ENCODE results near the gene ASB18.
"Not testable (repeated sequence)": the region's sequence is repeated elsewhere in the genome, so short reads cannot be mapped to it uniquely, and the experiment has no call there.

ASB18 gene

DNA sequence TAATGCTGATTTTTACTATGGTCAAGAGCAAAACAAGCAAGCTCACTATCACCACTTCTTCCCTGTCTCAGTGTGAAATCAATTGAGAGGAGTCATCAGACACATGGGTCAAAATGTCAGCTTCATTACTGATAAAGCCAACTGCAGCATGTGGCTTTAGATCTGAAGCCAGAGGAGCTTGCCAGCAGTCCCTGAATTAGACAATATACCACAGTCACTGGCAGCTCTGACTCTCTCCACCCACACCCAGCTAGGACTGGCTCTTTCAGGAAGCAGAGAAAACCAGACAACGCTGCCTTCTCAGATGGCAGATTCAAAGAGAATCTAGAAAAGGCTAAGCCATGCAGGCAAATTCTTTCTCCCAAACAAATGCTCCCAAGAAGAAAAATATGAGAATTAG is 20.0 kb upstream of the ASB18 start:
- DNase-seq: no peak

DNA sequence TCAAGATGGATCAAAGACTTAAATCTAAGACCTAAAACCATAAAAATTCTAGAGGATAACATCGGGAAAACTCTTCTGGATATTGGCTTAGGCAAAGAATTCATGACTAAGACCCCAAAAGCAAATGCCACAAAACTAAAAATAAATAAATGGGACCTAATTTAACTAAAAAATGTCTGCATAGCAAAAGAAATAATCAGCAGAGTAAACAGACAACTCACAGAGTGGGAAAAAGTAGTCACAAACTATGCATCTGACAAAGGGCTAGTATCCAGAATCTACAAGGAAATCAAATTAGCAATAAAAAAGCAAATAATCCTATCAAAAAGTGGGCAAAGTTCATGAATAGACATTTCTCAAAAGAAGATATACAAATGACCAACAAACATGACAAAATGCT is 18.2 kb upstream of the ASB18 start:
- no peak for DNase-seq

GRCh38 chr2:236281423-236281822 is 17.2 kb upstream of the ASB18 start:
- no peak for DNase-seq

- DNase-seq: no peak
Observed at GRCh38 chr2:236273126-236273525, 8.9 kb upstream of the ASB18 start.

- DNase-seq: no peak
Observed at GRCh38 chr2:236271851-236272250, 7.6 kb upstream of the ASB18 start.

GRCh38 chr2:236269876-236270275 is 5.7 kb upstream of the ASB18 start:
- DNase-seq: not testable (repeated sequence)

DNA sequence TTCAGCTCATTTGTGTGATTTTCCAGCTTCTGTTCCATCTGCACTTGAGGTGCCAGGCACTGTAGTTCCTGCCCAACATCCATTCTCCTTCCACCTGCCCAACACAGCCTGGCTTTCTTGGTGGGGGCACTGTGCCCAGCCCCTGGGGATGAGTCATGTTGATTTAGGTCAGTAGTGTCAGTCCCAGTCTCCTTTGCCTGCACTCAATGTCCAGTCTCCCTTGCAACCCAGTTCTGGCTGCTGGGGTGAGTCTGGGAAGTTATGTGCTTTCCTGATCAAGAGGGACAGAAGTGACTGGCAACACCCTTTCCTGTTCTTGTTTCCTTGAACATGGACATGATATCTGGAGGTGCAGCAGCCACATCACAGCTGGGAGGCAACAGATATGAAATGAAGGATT is 1.5 kb upstream of the ASB18 start:
- no peak for DNase-seq

DNA sequence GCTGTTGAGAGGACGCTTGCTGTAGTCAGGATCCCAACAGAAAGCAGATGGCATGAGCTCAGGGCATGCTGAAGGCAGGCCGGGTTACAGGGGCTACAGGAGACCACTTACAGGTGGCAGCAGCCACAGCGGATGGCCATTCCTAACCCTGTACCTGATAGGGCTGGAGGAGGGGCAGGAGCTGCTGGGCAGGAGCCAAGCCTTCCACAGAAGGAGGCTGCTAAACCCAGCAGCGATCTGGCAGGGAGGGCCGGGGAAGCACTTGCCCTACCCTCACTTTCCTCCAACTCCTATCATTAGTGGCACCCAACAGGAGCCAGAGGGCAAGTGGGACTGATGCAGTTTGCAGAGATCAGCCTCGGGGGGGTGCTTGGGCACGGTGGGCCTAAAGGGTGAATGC is 2.0 kb downstream of the ASB18 start:
- DNase-seq: no peak

DNA sequence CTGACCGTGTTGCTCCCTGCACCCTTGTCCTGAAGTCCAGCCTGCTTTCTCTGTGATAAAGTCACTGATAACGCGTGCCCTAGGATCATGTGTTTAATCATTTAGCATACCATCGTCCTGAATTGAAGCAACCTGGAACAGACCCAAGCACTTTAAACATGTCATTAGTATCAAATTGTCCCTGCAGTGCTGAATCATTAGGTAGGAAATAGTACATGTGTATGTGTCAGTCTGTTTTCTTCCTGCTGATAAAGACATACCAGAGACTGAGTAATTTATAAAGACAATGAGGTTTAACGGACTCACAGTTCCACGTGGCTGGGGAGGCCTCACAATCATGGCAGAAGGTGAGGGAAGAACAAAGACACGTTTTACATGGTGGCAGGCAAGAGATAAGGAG is 2.8 kb downstream of the ASB18 start:
- DNase-seq: no peak

DNA sequence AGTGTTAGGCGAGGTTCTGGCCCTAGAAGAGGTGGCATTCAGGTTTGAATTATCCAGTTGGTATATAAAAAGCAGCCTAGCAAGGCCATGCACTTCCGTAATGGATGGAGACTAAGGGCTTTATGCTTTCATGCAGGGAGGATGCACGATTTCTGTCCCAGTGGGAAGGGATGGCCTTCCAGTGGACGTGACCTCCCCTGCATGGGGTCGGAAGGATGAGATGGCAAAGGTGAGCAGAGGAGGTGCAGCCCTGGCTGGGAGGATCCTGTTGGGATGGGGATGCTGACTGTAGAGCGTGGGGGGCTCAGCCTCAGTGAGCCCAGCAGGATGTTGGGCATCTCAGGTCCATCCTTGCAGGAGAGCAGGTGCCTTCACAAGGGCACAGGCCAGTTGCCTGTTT is 4.8 kb downstream of the ASB18 start:
- DNase-seq: no peak

DNA sequence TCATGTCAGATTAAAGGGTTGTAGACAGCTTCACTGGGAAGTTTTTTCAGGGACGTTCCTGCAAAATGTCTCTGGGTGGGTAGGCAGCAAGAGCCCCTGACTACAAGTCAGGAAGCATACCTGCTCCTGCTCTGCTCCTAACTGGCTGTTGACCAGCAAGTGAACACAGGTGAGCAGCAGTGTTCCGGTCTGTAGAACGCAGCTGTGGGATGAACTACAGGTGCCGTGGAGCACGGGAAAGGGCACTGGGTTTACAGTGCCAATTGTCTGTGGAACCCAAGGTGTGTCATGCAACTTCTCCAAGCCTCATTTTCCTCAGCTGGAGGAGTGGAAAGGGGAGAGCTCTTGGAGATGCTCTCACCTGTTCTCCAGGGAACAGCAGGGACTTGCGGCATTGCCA is 6.6 kb downstream of the ASB18 start:
- no peak for DNase-seq

DNA sequence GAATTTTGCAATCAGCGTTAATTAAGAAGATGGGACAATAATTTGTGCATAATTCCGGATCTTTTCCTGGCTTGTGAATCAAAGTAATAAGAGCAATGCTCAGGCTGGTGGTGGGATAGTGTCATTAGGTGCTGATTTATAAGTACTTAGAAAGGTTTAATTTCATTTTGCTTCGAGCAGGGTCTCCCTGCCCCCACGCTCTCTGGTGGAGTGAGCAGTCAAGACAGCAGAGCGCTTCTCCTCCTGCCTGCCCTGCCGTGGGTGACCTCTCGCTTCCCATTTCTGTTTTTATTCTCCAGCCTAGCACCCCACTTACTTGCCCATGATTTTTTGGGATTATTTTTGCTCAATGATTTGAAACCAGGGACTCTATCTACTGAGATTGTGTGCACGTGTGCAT is 7.1 kb downstream of the ASB18 start:
- DNase-seq: no peak

GRCh38 chr2:236256366-236256985 is 7.7 kb downstream of the ASB18 start:
- no peak for DNase-seq

- DNase-seq: no peak
Observed at GRCh38 chr2:236254674-236255073, 9.5 kb downstream of the ASB18 start.

DNA sequence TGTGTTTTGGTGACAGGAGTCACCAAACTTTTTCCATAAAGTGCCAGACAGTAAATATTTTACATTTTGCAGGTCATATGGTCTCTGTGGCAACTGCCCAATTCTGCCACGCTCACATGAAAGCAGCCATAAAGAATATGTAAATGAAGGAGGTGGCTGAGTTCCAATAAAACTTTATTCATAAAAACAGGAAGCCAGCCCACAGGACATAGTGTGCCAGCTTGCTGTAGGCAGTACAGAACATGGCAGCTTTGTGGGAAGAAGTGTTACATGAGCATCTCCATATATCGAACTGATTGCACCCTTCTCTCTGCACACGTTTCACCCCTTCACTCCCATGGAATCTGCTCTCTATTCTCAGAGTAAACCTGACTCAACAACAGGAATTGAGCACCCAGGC is 10.2 kb downstream of the ASB18 start:
- DNase-seq: no peak

- no peak for DNase-seq
Observed at GRCh38 chr2:236252602-236253001, 11.6 kb downstream of the ASB18 start.

DNA sequence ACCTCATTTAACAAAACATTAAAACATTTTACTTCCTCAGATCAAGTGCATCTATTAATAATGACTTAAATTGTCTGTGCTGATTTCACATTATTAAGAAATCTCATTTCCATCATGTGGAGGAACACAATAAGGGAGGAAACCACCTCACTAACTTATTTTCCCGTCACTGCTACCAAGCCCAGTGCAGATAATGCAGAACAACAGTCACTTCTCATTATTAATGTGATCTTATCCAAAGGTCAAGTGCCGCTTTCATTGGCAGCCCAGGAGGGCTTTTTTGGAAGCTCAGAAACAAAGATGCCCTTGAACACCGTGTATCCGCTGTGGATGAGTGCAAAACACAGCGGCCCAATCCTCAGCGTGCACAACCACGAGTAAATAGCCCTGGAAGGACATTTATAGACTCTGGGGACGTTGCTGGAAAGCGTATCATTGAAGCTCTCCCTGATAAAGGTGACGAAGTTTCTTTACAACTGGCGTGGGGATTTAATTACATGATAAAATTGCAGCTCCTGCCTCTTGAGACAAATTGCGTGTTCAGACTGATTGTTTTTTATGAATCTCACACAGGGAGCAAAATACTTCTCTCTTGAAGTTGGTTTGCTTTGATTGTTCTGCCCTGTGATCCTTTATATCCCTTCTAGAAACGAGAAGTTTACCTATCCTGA is 13.2 kb downstream of the ASB18 start:
- DNase-seq: no peak

DNA sequence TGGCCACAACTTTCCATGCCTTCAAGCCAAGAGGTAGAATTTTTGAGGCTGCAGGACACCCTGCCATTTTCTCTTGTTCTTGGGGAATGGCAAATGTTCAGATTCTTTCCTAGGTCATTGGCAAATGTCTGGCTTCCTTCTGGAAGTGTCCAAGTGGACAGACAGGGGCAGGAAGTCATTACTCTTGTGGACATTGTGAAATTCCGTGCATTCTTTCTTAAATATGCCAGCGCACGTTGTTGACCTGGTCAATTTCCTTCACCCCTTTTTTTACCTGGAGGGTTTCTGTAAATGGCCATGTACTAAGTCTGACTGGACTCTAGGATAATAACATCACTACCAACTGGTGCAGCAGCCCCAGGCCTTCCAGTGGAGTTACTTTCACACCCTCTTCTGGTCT is 13.9 kb downstream of the ASB18 start:
- no peak for DNase-seq

- no peak for DNase-seq
Observed at GRCh38 chr2:236249066-236249465, 15.1 kb downstream of the ASB18 start.

- no peak for DNase-seq
Observed at GRCh38 chr2:236246711-236247246, 17.4 kb downstream of the ASB18 start.

DNA sequence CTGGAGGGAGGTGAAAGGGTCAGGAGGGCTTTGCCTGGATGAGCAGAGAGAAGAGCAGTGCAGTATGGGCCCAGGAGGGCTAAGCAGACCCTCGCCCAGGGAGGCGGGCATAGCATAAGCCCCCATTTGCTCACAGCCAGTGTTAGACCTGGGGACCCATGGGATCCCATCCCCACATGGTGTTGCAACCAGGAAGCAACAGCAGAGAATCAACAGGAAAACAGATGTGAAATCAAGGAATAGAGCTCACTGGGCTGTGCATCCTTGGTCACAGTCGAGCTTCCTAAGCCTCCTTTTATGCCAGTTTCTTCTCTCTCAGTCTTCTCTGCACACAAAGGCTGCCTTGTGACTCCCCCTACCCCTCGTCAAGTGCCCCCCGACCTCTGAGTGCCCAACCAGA is 19.9 kb downstream of the ASB18 start:
- DNase-seq: no peak

GRCh38 chr2:236242057-236242495 is 22.1 kb downstream of the ASB18 start:
- no peak for DNase-seq

DNA sequence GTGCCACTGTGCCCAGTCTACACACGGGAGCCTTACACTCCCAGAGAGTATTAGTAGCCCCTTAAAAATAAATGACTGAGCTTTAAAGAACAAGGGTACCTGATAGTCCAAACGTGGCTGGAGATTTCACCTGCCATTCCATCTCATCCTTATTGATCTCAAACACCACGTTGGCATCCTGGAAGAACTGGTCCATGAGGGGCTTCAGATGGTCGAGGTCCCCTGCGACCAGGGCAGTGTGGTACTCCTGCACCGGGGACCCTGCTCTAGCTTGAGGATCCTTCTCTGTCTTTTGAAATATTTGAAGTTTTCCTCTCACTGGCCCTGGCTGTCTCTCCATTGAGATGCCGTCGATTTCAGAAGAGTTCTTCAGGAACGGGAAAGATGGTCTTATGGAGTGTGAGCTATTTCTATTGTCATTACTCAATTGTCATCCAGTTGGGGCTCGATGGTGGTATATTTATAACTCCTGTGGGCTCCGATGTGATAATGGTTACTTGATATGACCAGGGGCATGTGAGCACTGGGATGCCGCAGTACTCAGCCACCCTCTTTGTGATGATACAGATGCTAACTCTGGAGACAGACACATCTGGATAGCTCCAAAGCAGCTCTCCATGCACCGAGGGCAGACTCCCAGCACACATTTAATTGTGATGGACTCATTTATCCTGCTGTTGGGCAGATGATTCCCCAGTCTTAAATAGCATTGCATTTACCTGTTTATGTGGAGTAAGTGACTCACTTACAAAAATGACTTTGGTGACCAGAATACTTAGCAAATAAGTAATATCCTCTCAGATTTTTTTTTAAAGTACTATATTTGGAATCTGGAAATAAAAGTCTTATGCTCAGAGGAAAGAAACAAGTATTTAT is 22.8 kb downstream of the ASB18 start:
- DNase-seq: no peak
